GM12878 (cell line): ENCODE results near the gene XPO6. TPM values are rescaled to one million over a fixed set of nuclear protein-coding genes. Genes with fewer than 3 reads are reported as not detected.

Source experiments
- ATAC-seq: fragments of 200-7000 bp; cut with Tn5 transposase; 3 replicates; pipeline ENCODE4 v1.9.1; 2020; ENCODE audit warnings: mild to moderate bottlenecking, moderate library complexity
- BruUV-seq: library from RNA; stranded (reverse); fragments of 400-500 nt; replicated peaks from 2 replicates; lab custom pipeline; 2021; lab: Mats Ljungman, UMichigan
- CTCF ChIA-PET: fragments of 300-600 bp; sonication (Branson Sonifier 250); formaldehyde crosslinking; extraction: SDS; loops from one replicate; lab custom pipeline; 2021; ENCODE audit warnings: inconsistent platforms; lab: Yijun Ruan, JAX
- POLR2A ChIA-PET: fragments of 350-600 bp; formaldehyde crosslinking; extraction: SDS; loops from one replicate; lab custom pipeline; 2021; ENCODE audit warnings: inconsistent platforms; lab: Charles Lee
- RAD21 ChIA-PET: fragments of 300-600 bp; sonication (Branson Sonifier 250); formaldehyde crosslinking; loops from one replicate; lab custom pipeline; 2023; ENCODE audit warnings: antibody characterized with exemption; ENCODE audit not compliant: unreplicated experiment; lab: Charles Lee
- SMC1A ChIA-PET: fragments of 300-600 bp; sonication (Branson Sonifier 250); formaldehyde crosslinking; loops from one replicate; lab custom pipeline; 2023; ENCODE audit not compliant: unreplicated experiment, uncharacterized antibody; lab: Charles Lee
- DNase-seq: peaks from one replicate; pipeline ENCODE4 v3.0.0-alpha.2; 2011; ENCODE audit warnings: low read depth, low spot score
- FAIRE-seq: peaks from 3 replicates; lab custom pipeline; 2011; peaks lifted over from hg19 to GRCh38; lab: Jason Lieb, UNC
- H2AFZ ChIP-seq: 2 replicates; pipeline ENCODE4 v1.6.0; 2011; ENCODE audit warnings: low read depth, low read length, control low read depth; ENCODE audit not compliant: control insufficient read depth
- H3K27ac ChIP-seq: 2 replicates; pipeline ENCODE4 v1.5.1; 2011; ENCODE audit warnings: control low read depth; ENCODE audit not compliant: control insufficient read depth, insufficient read depth
- H3K27me3 ChIP-seq, 2 experiments: replicated peaks in 1 of 2; 2 replicates each; pipeline versions ENCODE4 v1.6.0 to v1.6.1; 2011; ENCODE audit warnings: low read length in 1 of 2; ENCODE audit not compliant: control insufficient read depth in 2 of 2, insufficient read depth in 2 of 2
- H3K36me3 ChIP-seq, 2 experiments: 2 replicates each; pipeline ENCODE4 v1.5.1; 2011; ENCODE audit warnings: low read length in 1 of 2; ENCODE audit not compliant: control insufficient read depth in 2 of 2, insufficient read depth in 2 of 2
- H3K4me1 ChIP-seq: 2 replicates; pipeline ENCODE4 v1.6.1; 2011; ENCODE audit warnings: mild to moderate bottlenecking, low read length, moderate library complexity, mixed read lengths; ENCODE audit not compliant: control insufficient read depth, insufficient read depth
- H3K4me2 ChIP-seq: 2 replicates; pipeline ENCODE4 v1.6.0; 2011; ENCODE audit warnings: control low read depth; ENCODE audit not compliant: control insufficient read depth, insufficient read depth
- H3K4me3 ChIP-seq: fragments of 200-600 bp; sonication (generic); 2 replicates; pipeline ENCODE4 v1.5.1; 2016
- H3K79me2 ChIP-seq: 2 replicates; pipeline ENCODE4 v1.6.0; 2011; ENCODE audit warnings: low read length; ENCODE audit not compliant: control insufficient read depth, insufficient read depth
- H3K9ac ChIP-seq: 2 replicates; pipeline ENCODE4 v1.8.0; 2011; ENCODE audit warnings: low read length, control low read depth, mixed read lengths; ENCODE audit not compliant: control insufficient read depth, insufficient read depth
- H3K9me3 ChIP-seq: replicated peaks from 3 replicates; pipeline ENCODE4 v1.5.1; 2011; ENCODE audit warnings: mild to moderate bottlenecking, low read length; ENCODE audit not compliant: control insufficient read depth, insufficient read depth
- H4K20me1 ChIP-seq: 2 replicates; pipeline ENCODE4 v1.6.0; 2011; ENCODE audit not compliant: control insufficient read depth, insufficient read depth
- ASH2L ChIP-seq: fragments of 300-600, 200-600 bp; sonication (generic); IDR thresholded peaks from 2 replicates; pipeline ENCODE4 v1.6.1; 2017; ENCODE audit warnings: low read depth, mild to moderate bottlenecking, borderline replicate concordance
- SIN3A ChIP-seq: IDR thresholded peaks from 2 replicates; pipeline ENCODE4 v1.6.1; 2012; ENCODE audit warnings: low read depth, low read length, improper control_type of control experiment
- WGBS: methylation state at CpG from one replicate; pipeline ENCODE4 v1.1.6; 2016; ENCODE audit warnings: low lambda C conversion rate; ENCODE audit not compliant: insufficient replicate concordance, insufficient coverage; ENCODE audit errors: missing lambda C conversion rate; 5-methylcytosine and 5-hydroxymethylcytosine counted together
- in situ Hi-C: fragments of 300-500 bp; cut with MboI; formaldehyde crosslinking; loops from 9 replicates; pipeline ENCODE4 v1.14.3; 2018; ENCODE audit warnings: mixed read lengths
- intact Hi-C: fragments of 100-400 bp; cut with micrococcal nuclease; formaldehyde crosslinking; loops from one replicate; pipeline ENCODE4 v1.14.2; 2022; ENCODE audit not compliant: unreplicated experiment
- polyA plus RNA-seq, 11 experiments: library from polyadenylated mRNA; depleted of rRNA in 4 of 11; unstranded in 6 of 11; stranded (reverse) in 5 of 11; fragments of >200 nt; fragmentation: Nextera tagmentation in 4 of 11; fragmentation: Illumina TruSeq in 1 of 11; extraction: Ambion mirVana in 4 of 11; extraction: Trizol in 1 of 11; gene quantifications; 1 replicate in 1 of 11; 2 replicates in 10 of 11; pipeline versions ENCODE4 v1.2.1 to v1.2.3, GENCODE V29; 2011 to 2016; ENCODE audit warnings: inconsistent platforms in 2 of 11, missing spikeins in 2 of 11, low read depth in 1 of 11
- total RNA-seq, 4 experiments: library from RNA; depleted of rRNA in 3 of 4; stranded (reverse); fragments of >200 nt in 3 of 4; fragmentation: Illumina TruSeq in 1 of 4; extraction: Trizol in 1 of 4; gene quantifications; 2 replicates each; pipeline versions ENCODE4 v1.2.1 to v1.2.3, GENCODE V29; 2013 to 2021
- TF ChIP-seq, protein P1 (sequence below): fragments of 450-650 bp; IDR thresholded peaks from 2 replicates; pipeline ENCODE4 v1.6.1; 2018; ENCODE audit warnings: mild to moderate bottlenecking, low read depth, moderate library complexity; ENCODE audit not compliant: partially characterized antibody

XPO6 gene
- total and polyA plus RNA-seq, 10 of the 15 experiments (the other 5 are each of a cell fraction or from before 2014, with no cell fraction given) = 9.9 to 246 (median 110) TPM

DNA sequence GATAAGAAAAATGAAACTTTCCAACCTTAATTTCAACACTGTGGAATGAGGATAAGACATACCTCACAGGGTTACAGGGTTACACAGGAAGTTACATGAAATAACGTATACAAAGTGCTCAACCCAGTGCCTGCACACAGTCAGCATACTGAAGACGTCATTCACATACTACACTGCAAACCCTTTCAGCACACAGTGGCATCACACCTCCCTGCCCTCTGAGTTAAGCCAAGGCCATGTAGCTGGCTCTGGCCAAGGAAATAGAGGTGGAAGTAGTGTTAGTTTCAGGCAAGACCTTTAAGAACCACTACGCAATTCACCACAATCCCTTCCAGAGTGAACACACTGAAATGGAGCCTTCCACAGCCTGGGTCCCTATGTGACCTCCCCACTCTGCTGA is 101.7 kb downstream of the XPO6 start:
- no peak for DNase-seq
- ChIA-PET CTCF (interaction anchor here (0.7 to 1.5 kb wide), 2 partner anchors 20 to 108 kb away, joined by 3 to 4 read pairs; no protein-coding TSS in a partner anchor), SMC1A (interaction anchor here (1.2 kb wide), 1 partner anchor 107 kb away, joined by 3 read pairs; no protein-coding TSS in a partner anchor), RAD21 (no interaction called here), POLR2A (interaction anchor here (0.5 kb wide), 1 partner anchor 13 kb away, joined by 3 read pairs; no protein-coding TSS in a partner anchor)
- no peaks in the 10 kb centered on the region for H3K79me2 ChIP-seq
- no peaks in the 10 kb centered on the region for H4K20me1 ChIP-seq
- no peak for FAIRE-seq
- H3K4me1 ChIP-seq = no peaks in the 10 kb centered on the region
- no peak for ATAC-seq
- no peak overlapping the region for H3K4me3 ChIP-seq
- H3K27me3 ChIP-seq = no peaks in the 10 kb centered on the region
- H3K27ac ChIP-seq = no peak overlapping the region
- no peaks in the 10 kb centered on the region for H3K9me3 ChIP-seq
- TF ChIP-seq, protein P1, sequence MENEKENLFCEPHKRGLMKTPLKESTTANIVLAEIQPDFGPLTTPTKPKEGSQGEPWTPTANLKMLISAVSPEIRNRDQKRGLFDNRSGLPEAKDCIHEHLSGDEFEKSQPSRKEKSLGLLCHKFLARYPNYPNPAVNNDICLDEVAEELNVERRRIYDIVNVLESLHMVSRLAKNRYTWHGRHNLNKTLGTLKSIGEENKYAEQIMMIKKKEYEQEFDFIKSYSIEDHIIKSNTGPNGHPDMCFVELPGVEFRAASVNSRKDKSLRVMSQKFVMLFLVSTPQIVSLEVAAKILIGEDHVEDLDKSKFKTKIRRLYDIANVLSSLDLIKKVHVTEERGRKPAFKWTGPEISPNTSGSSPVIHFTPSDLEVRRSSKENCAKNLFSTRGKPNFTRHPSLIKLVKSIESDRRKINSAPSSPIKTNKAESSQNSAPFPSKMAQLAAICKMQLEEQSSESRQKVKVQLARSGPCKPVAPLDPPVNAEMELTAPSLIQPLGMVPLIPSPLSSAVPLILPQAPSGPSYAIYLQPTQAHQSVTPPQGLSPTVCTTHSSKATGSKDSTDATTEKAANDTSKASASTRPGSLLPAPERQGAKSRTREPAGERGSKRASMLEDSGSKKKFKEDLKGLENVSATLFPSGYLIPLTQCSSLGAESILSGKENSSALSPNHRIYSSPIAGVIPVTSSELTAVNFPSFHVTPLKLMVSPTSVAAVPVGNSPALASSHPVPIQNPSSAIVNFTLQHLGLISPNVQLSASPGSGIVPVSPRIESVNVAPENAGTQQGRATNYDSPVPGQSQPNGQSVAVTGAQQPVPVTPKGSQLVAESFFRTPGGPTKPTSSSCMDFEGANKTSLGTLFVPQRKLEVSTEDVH = no peak
- TF ChIP-seq ASH2L = no peak
- TF ChIP-seq SIN3A = no peak
- BruUV-seq = no TSS peak
- H2AFZ ChIP-seq = no peak overlapping the region
- H3K9ac ChIP-seq = no peak overlapping the region
- H3K36me3 ChIP-seq = peaks cover 38 to 57% of the 10 kb centered on the region in 2 experiments
- intact Hi-C loops = no loop called here
- 68% methylated on average over 3 of the region's 3 CpGs for WGBS
- H3K4me2 ChIP-seq = no peak overlapping the region
- in situ Hi-C loops = no loop called here
